Measurements from ENCODE around the gene KLK8.
"Not testable (repeated sequence)": the region's sequence is repeated elsewhere in the genome, so short reads cannot be mapped to it uniquely, and the experiment has no call there.

KLK8 gene

GRCh38 chr19:51016798-51017683 lies 15.6 kb upstream of the KLK8 start:
- DNase-seq, result peak; percentile 48

GRCh38 chr19:51015691-51016267 lies 14.4 kb upstream of the KLK8 start:
- DNase-seq, result no peak

GRCh38 chr19:51014242-51014641 lies 12.8 kb upstream of the KLK8 start:
- no peak for DNase-seq

GRCh38 chr19:51012661-51013190 lies 11.3 kb upstream of the KLK8 start:
- no peak for DNase-seq

GRCh38 chr19:51010066-51010795 lies 8.8 kb upstream of the KLK8 start:
- DNase-seq, result no peak

- DNase-seq, result no peak
Measured at GRCh38 chr19:51009061-51009891, 7.9 kb upstream of the KLK8 start.

GRCh38 chr19:51007488-51007887 lies 6.1 kb upstream of the KLK8 start:
- no peak for DNase-seq

- DNase-seq, result no peak
Measured at GRCh38 chr19:51006406-51006805, 5.0 kb upstream of the KLK8 start.

GRCh38 chr19:51005248-51005647 lies 3.8 kb upstream of the KLK8 start:
- DNase-seq, result no peak

GRCh38 chr19:51003316-51003715 lies 1.9 kb upstream of the KLK8 start:
- no peak for DNase-seq

GRCh38 chr19:51002542-51003311 lies 1.3 kb upstream of the KLK8 start:
- no peak for DNase-seq

- DNase-seq, result no peak
Measured at GRCh38 chr19:51002089-51002532, 707 bp upstream of the KLK8 start.

GRCh38 chr19:51000981-51001380 lies 423 bp downstream of the KLK8 start:
- no peak for DNase-seq

GRCh38 chr19:51000426-51000825 lies 978 bp downstream of the KLK8 start:
- no peak for DNase-seq

- no peak for DNase-seq
Measured at GRCh38 chr19:50998686-50999085, 2.7 kb downstream of the KLK8 start.

- DNase-seq, result no peak
Measured at GRCh38 chr19:50998061-50998460, 3.3 kb downstream of the KLK8 start.

- no peak for DNase-seq
Measured at GRCh38 chr19:50994129-50994528, 7.3 kb downstream of the KLK8 start.

GRCh38 chr19:50992666-50993035 lies 8.8 kb downstream of the KLK8 start:
- DNase-seq, result no peak

GRCh38 chr19:50984416-50984815 lies 17.0 kb downstream of the KLK8 start:
- DNase-seq, result not testable (repeated sequence)

- DNase-seq, result no peak
Measured at GRCh38 chr19:50983625-50984292, 17.6 kb downstream of the KLK8 start, which contains the start of gene KLK7. Gene KLK7, minus strand, starts transcription at chr19:50983917. Its CDS starts 1,518 bp downstream, at chr19:50982399.

GRCh38 chr19:50982186-50982585 lies 19.2 kb downstream of the KLK8 start:
- no peak for DNase-seq

All from CD4-positive, alpha-beta T cell treated with Interleukin-21 for 1 hour (primary cell).